Fibroblast of peridontal ligament (primary cell): ENCODE results near the gene ABRAXAS1.

ENCODE experiments used
- DNase-seq: peaks from one replicate; pipeline ENCODE4 v3.0.0-alpha.2; 2010; ENCODE audit errors: extremely low read depth

The ABRAXAS1 gene

GRCh38 chr4:83454686-83455085, 30.2 kb downstream of the ABRAXAS1 start:
- peak; percentile 26 for DNase-seq

GRCh38 chr4:83449009-83449408, 35.9 kb downstream of the ABRAXAS1 start:
- DNase-seq, result no peak

- DNase-seq, result no peak
These were observed 44.0 kb downstream of the ABRAXAS1 start for GRCh38 chr4:83440899-83441298.

- DNase-seq, result no peak
These were observed 44.6 kb downstream of the ABRAXAS1 start for GRCh38 chr4:83440148-83440814.

- no peak for DNase-seq
These were observed 46.2 kb downstream of the ABRAXAS1 start for GRCh38 chr4:83438719-83439118.

GRCh38 chr4:83436680-83437079, 48.2 kb downstream of the ABRAXAS1 start:
- DNase-seq, result no peak

- DNase-seq, result no peak
These were observed 53.7 kb downstream of the ABRAXAS1 start for GRCh38 chr4:83431200-83431599.

- no peak for DNase-seq
These were observed 66.7 kb downstream of the ABRAXAS1 start for GRCh38 chr4:83418211-83418610.

- DNase-seq, result no peak
These were observed 67.3 kb downstream of the ABRAXAS1 start for GRCh38 chr4:83417566-83417965.

GRCh38 chr4:83413676-83414075, 71.2 kb downstream of the ABRAXAS1 start:
- DNase-seq, result peak; percentile 6
